Measurements from ENCODE around the gene OR52B2. TPM values are rescaled to one million over a fixed set of nuclear protein-coding genes. Genes with fewer than 3 reads are reported as not detected.

The OR52B2 gene
- total RNA-seq = not detected in 2 replicates

GRCh38 chr11:6170226-6170625, at the start of gene OR52B2:
OR52B2 (minus strand) TSS chr11:6170326; CDS start chr11:6170326, 0 bp downstream.

GRCh38 chr11:6205366-6205765, 35.2 kb upstream of the OR52B2 start, which contains the start of gene C11orf42:
C11orf42 (plus strand) TSS chr11:6205557; CDS start chr11:6205616, 59 bp downstream.

GRCh38 chr11:6199174-6199810, 29.2 kb upstream of the OR52B2 start, which contains the start of gene OR52W1:
OR52W1 (plus strand) TSS chr11:6199224; CDS start chr11:6199224, 0 bp downstream.

Other genes with a start within 250 kb of the OR52B2 start
- gene OR56A3, start 228.1 kb downstream of the OR52B2 start, total RNA-seq = not detected in 2 replicates
- gene OR56A5, start 201.8 kb downstream of the OR52B2 start, total RNA-seq = not detected in 2 replicates
- not detected in 2 replicates for gene OR52L1, start 183.3 kb downstream of the OR52B2 start, total RNA-seq
- not detected in 2 replicates for gene OR56A4, start 163.4 kb downstream of the OR52B2 start, total RNA-seq
- 0.19 TPM in 1 of 2 replicates, not detected in the other for gene OR56A1, start 139.6 kb downstream of the OR52B2 start, total RNA-seq
- not detected in 2 replicates for gene OR56B4, start 62.6 kb downstream of the OR52B2 start, total RNA-seq
- gene OR52W1, start 28.9 kb upstream of the OR52B2 start, total RNA-seq = not detected in 2 replicates
- not detected in 2 replicates for gene C11orf42, start 35.2 kb upstream of the OR52B2 start, total RNA-seq
- gene FHIP1B, start 64.3 kb upstream of the OR52B2 start, total RNA-seq = 7.4 and 9.0 TPM in 2 replicates
- gene CNGA4, start 68.8 kb upstream of the OR52B2 start, total RNA-seq = not detected in 2 replicates
- not detected in 2 replicates for gene CCKBR, start 89.5 kb upstream of the OR52B2 start, total RNA-seq
- 39.6 and 119 TPM in 2 replicates for gene CAVIN3, start 150.2 kb upstream of the OR52B2 start, total RNA-seq
- gene SMPD1, start 220.1 kb upstream of the OR52B2 start, total RNA-seq = 13.0 and 23.2 TPM in 2 replicates
- 46.8 and 56.2 TPM in 2 replicates for gene APBB1, start 248.8 kb upstream of the OR52B2 start, total RNA-seq

Measured in endothelial cell of coronary artery (primary cell).